Ammon's horn (tissue), 1 donor: ENCODE results near the gene FLNB.
"Not testable (repeated sequence)": the region's sequence is repeated elsewhere in the genome, so short reads cannot be mapped to it uniquely, and the experiment has no call there.

Experiments
- DNase-seq: peaks from one replicate; pipeline ENCODE4 v3.0.0-alpha.2; 2016; ENCODE audit warnings: low spot score

FLNB gene

DNA sequence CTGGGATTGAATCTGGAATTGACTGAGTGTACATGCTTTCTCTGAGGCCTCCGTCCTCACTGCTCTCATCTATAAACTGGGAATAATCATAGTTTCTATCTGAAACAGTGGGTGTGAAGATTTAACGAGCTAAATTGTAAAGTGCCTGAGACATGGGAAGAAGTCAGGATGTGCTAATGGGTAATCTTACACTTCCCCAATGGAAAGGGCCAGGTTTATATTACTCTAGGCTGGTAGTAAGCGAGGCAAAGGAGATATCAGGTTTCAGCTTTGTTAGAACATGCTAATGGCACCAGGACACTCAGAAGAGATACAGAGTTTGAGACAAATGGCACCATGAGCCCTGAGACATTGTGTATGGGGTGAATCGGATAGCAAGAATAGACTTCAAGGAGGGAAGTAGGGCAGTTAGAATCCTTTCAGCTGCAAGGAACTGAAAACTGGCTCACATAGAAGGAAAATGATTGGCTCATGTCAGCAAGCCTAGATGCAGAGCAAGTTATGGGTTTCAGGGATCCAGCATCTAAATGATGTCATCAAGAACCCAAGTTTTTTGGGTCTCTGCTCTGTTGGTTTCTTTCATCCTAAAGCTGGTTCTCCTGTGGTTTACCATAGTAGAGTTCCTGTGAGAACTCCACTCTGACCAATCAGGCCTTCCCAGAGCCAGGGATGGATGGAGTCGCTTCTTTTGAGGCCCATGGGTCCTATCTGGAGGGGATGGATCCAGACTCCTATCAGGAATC lies 21.8 kb downstream of the FLNB start:
- DNase-seq = no peak

DNA sequence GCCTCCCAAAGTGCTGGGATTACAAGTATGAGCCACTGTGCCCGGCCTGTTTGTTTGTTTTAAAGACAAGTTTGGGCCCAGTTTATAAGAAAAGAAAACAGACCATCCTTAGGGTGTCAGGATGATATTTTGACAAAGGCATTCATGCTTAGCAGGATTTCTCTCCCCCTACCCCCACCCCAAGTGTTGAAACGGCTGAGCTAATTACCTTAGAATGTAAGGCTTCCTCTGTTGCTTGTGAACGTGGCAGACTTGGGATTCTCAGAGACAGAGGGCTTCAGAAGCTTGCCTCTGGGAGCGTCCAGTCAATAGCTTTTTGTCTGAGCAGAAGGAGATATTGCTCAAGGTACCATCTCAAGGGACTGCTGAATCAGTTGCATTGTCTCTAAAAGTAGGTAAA lies 24.0 kb downstream of the FLNB start:
- DNase-seq = no peak

GRCh38 chr3:58034738-58035523 lies 26.7 kb downstream of the FLNB start:
- DNase-seq = no peak

DNA sequence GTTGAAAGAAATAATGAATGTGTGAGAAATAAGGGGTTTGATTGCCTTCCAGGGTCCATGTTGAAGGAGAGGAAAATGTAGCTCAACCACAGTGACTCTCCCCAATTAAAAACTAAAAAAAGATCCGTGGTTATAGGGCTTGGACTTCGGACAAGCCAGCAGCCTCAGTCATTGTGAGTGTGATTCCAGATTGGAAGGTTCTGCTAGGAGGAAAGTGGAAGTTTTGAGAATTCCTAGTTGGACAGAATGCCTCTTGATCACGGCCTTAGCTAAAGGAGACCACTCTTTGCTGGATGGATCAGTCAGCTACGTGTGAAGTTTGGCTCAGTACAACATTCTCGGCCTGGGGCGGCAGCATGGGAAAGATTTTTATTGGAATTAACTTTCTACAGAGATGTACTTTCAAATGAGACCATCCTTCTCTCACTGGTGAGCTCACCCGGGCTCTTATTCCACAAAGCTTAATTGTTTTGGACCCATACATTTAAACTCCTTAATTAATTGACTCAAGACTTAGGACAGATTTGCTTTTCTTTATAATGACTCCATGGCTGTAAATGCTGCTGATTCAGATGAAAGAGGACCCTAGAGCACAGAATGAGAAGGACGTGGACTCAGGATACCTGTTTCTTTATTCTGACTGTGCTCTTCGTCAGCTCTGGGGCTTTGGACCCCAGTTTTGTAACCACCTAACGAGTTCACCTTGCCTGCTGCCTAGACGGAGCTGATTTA lies 27.5 kb downstream of the FLNB start:
- no peak for DNase-seq

- no peak for DNase-seq
Observed at GRCh38 chr3:58036293-58037032, 28.2 kb downstream of the FLNB start.

- DNase-seq = no peak
Observed at GRCh38 chr3:58037141-58037910, 29.1 kb downstream of the FLNB start.

- no peak for DNase-seq
Observed at GRCh38 chr3:58038675-58039292, 30.6 kb downstream of the FLNB start.

- DNase-seq = no peak
Observed at GRCh38 chr3:58039601-58040000, 31.4 kb downstream of the FLNB start.

DNA sequence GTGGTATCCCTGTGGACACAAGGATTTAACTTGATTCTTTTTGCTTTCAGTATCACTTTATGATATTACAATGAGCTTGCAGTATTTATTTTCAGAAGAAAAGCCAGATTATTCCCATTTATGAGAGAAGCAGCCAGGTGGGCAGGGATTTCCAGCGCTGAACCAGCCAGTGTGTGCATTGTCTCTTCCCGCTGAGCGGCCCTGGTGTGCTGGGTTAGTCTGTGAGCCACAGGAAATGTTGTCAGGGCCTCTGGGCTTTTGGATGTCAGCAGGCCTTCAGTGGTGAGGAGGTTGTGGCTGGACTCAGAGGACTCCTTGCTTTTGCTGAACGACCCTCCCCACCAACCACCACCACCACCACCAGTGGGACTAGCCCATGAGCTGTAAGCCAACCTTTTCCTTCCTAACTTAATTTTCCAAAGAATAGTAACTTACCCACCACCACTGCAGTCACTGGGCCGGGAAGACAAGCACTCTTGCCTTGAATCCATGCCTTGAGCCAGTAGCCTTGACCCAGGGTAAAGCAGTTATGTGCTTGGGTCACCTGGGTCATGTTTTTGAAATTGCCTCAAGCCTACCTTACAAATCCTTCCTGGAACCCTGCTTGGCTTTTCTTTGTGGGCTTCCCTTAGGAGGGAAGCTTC lies 33.1 kb downstream of the FLNB start:
- DNase-seq = no peak

DNA sequence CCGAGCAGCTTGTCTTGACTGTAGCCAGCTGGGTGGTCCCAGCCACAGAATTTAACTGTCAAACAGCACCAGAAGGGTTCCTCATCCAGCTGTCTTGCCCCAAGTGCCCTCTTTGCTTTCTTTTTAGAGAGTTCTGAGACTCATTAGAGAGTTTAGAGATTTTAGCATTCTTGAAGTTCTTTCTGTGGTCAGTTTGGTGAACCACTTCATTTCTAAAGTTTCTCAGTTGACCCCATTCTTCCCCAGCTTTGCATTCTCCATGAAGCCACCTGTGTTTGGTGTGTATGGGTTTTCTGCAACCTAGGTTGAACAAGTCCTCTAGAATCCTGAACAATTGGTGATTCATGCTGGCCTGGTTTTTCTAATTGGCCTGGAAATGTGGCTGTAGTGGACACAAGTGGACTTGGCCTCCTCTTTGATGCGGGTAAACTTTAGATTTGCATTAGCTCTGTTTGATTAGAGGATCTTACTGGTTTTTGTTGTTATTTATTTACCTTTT lies 33.7 kb downstream of the FLNB start:
- DNase-seq = no peak

DNA sequence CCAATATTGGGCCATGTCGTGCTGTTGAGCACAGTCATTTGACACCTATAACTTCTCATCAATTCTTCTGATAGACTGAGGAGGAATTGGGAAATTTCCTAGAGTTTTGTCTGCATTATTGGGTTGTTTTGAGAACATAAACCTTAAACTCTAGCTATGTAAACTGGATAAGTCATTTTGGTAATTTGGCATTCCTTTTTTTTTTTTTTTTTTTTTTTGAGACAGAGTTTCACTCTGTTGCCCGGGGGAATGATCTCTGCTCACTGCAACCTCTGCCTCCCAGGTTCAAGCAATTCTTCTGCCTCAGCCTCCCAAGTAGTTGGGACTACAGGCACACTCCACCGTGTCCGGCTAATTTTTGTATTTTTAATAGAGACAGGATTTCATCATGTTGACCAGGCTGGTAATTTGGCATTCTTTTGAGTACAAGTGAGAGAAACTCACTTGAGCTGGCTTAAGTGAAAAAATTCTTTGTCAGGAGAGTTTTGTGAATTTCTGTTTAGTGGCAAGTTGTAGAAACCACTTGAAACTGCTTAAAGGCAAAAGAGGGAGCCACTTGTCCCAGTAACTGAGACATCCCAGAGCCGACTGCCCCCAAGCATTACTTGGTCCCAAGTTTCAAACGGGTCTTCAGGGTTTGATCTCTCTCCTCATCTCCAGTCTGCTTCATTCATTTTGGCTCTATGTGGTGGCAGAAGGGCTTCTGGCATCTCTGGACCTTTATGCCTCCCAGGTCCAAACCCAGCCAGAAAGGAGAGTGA lies 34.9 kb downstream of the FLNB start:
- DNase-seq = no peak

- no peak for DNase-seq
Observed at GRCh38 chr3:58043933-58044332, 35.7 kb downstream of the FLNB start.

DNA sequence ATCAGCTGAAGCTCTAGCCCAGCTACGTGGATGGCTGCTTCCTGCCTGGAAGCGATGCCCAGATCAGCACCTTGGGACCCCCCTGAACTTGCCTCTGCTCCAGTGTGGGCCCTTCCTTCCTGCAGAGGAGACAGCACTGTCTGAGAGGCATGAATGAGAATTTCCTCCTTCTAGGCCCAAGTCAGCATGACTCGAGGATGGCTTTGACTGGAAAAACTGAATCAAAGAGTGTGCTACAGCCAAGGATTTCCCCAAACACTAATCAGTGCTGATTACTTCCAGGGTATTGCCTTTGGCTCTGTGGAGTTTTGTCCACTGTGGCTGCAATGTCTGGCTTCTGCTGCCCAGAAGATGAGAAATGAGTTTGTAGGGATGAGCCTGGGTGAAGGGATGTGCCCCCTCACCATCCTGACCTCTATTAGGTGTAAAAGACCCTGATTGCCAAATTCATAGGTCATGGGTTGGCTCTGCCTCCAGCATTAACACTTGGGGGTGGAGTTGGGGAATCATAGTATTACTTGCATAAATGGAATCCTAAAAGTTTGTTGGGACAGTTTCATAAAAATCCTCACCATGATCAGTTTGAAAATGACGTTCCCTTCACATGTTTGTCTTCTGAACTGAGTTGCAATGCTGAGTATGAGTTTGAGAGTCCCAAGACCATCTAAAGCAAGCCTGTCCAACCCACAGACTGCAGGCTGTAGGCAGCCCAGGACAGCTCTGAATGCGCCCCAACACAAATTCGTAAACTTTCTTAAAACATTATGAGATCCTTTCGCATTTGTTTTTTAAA lies 36.7 kb downstream of the FLNB start:
- DNase-seq = no peak

- DNase-seq = no peak
Observed at GRCh38 chr3:58047826-58048225, 39.6 kb downstream of the FLNB start.

- DNase-seq = no peak
Observed at GRCh38 chr3:58048301-58048700, 40.1 kb downstream of the FLNB start.

GRCh38 chr3:58049143-58049785 lies 41.0 kb downstream of the FLNB start:
- DNase-seq = no peak

DNA sequence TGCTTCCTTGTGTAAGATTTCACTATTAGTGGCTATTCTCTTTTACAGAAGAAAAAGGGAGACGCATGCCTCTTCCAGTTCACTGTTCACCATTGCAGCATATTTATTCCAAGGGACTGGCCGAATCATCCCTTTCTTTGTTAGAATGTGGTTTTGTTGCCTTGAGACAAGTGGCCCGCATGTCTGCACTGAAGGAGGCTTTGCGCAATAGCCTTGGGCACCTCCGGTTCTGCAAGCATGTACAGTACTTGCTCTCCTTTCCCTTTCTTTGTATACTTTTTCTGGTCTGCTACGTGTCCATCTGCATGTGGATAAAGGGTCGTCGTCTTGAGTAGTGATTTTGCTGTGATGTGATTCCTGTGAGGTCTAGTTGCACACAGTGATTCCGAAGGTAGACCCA lies 43.0 kb downstream of the FLNB start:
- no peak for DNase-seq

- not testable (repeated sequence) for DNase-seq
Observed at GRCh38 chr3:58051658-58052261, 43.5 kb downstream of the FLNB start.
